WTC11 (cell line): ENCODE measurements around the gene ARRDC1. TPM values are rescaled to one million over a fixed set of nuclear protein-coding genes. Genes with fewer than 3 reads are reported as not detected.

Experiments used
- ATAC-seq: fragments of 200-7000 bp; cut with Tn5 transposase; 2 replicates; pipeline ENCODE4 v1.10.0; 2021; ENCODE audit warnings: mild to moderate bottlenecking, moderate library complexity
- CTCF ChIA-PET: fragments of 300-600 bp; sonication (Branson Sonifier 250); formaldehyde crosslinking; loops from one replicate; lab custom pipeline; 2021; ENCODE audit warnings: antibody characterized with exemption; lab: Charles Lee
- POLR2A ChIA-PET: fragments of 350-600 bp; sonication (Branson Sonifier 250); formaldehyde crosslinking; loops from one replicate; lab custom pipeline; 2021; ENCODE audit warnings: antibody characterized with exemption; lab: Charles Lee
- DNase-seq: peaks from one replicate; pipeline ENCODE4 v3.0.0; 2021; ENCODE audit warnings: low spot score
- H3K27ac Mint-ChIP-seq: 2 replicates; pipeline ENCODE4 v1.8.0; 2021; ENCODE audit warnings: mixed read lengths
- H3K27me3 Mint-ChIP-seq: 2 replicates; pipeline ENCODE4 v1.8.0; 2021; ENCODE audit warnings: low read depth, mild to moderate bottlenecking, moderate library complexity, mixed read lengths
- H3K36me3 Mint-ChIP-seq: 2 replicates; pipeline ENCODE4 v1.8.0; 2021; ENCODE audit warnings: mixed read lengths
- H3K4me1 Mint-ChIP-seq: 2 replicates; pipeline ENCODE4 v1.8.0; 2022; ENCODE audit warnings: mixed read lengths
- H3K4me3 Mint-ChIP-seq: 2 replicates; pipeline ENCODE4 v1.8.0; 2021; ENCODE audit warnings: mild to moderate bottlenecking, moderate library complexity, mixed read lengths
- H3K9me3 Mint-ChIP-seq: 2 replicates; pipeline ENCODE4 v1.8.0; 2021; ENCODE audit warnings: mixed read lengths
- AR ChIP-seq: fragments of 250-450 bp; sonication (Bioruptor Pico); IDR thresholded peaks from 2 replicates; pipeline ENCODE4 v1.9.0; 2021; ENCODE audit warnings: mild to moderate bottlenecking
- CDX4 ChIP-seq: fragments of 250-450 bp; sonication (Bioruptor Pico); IDR thresholded peaks from 2 replicates; pipeline ENCODE4 v1.9.0; 2021; ENCODE audit warnings: moderate library complexity, mild to moderate bottlenecking, inconsistent platforms, borderline replicate concordance
- E2F5 ChIP-seq: sonication (generic); formaldehyde crosslinking; IDR thresholded peaks from 2 replicates; pipeline ENCODE4 v1.8.1; 2022; ENCODE audit warnings: mild to moderate bottlenecking, moderate library complexity, missing genetic modification reagents
- ERG ChIP-seq: fragments of 250-450 bp; sonication (Bioruptor Pico); IDR thresholded peaks from 2 replicates; pipeline ENCODE4 v1.8.0; 2021; ENCODE audit warnings: mild to moderate bottlenecking
- FOXJ3 ChIP-seq: sonication (generic); formaldehyde crosslinking; IDR thresholded peaks from 2 replicates; pipeline ENCODE4 v1.9.0; 2021; ENCODE audit warnings: missing genetic modification reagents, mild to moderate bottlenecking, borderline replicate concordance
- IRF1 ChIP-seq: sonication (generic); formaldehyde crosslinking; IDR thresholded peaks from 2 replicates; pipeline ENCODE4 v1.8.0; 2023; ENCODE audit warnings: missing genetic modification reagents
- IRF2 ChIP-seq: sonication (generic); formaldehyde crosslinking; IDR thresholded peaks from 2 replicates; pipeline ENCODE4 v1.8.0; 2022; ENCODE audit warnings: low read depth, missing genetic modification reagents, borderline replicate concordance
- KAT7 ChIP-seq: sonication (generic); formaldehyde crosslinking; IDR thresholded peaks from 2 replicates; pipeline ENCODE4 v1.8.1; 2023; ENCODE audit warnings: missing genetic modification reagents, mild to moderate bottlenecking, borderline replicate concordance
- MXD4 ChIP-seq: fragments of 250-450 bp; sonication (Bioruptor Pico); IDR thresholded peaks from 2 replicates; pipeline ENCODE4 v1.8.0; 2021; ENCODE audit warnings: mild to moderate bottlenecking, moderate library complexity, borderline replicate concordance
- NFYB ChIP-seq: sonication (generic); formaldehyde crosslinking; conservative IDR thresholded peaks from 2 replicates; pipeline ENCODE4 v1.8.0; 2022; ENCODE audit warnings: low read depth, missing genetic modification reagents
- RELA ChIP-seq: sonication (generic); formaldehyde crosslinking; IDR thresholded peaks from 2 replicates; pipeline ENCODE4 v1.8.1; 2022; ENCODE audit warnings: missing genetic modification reagents, mild to moderate bottlenecking, borderline replicate concordance
- RORB ChIP-seq: fragments of 250-450 bp; sonication (Bioruptor Pico); IDR thresholded peaks from 2 replicates; pipeline ENCODE4 v1.9.0; 2021; ENCODE audit warnings: mild to moderate bottlenecking
- ZNF219 ChIP-seq: sonication (generic); formaldehyde crosslinking; IDR thresholded peaks from 2 replicates; pipeline ENCODE4 v1.8.0; 2023; ENCODE audit warnings: missing genetic modification reagents, mild to moderate bottlenecking, borderline replicate concordance
- ZNF425 ChIP-seq: fragments of 250-450 bp; sonication (Bioruptor Pico); conservative IDR thresholded peaks from 2 replicates; pipeline ENCODE4 v1.9.0; 2021; ENCODE audit warnings: mild to moderate bottlenecking
- ZNF512 ChIP-seq: sonication (generic); formaldehyde crosslinking; IDR thresholded peaks from 2 replicates; pipeline ENCODE4 v1.8.1; 2022; ENCODE audit warnings: missing genetic modification reagents, borderline replicate concordance
- ZSCAN18 ChIP-seq: fragments of 250-450 bp; sonication (Bioruptor Pico); IDR thresholded peaks from 2 replicates; pipeline ENCODE4 v2.1.2; 2022; ENCODE audit warnings: mild to moderate bottlenecking, moderate library complexity
- total RNA-seq: library from RNA; stranded (reverse); gene quantifications from 3 replicates; pipeline ENCODE4 v1.2.3, GENCODE V29; 2021

Gene ARRDC1
- total RNA-seq, 1 experiment from 2014 or later: 41.3 TPM

- no peak overlapping the region for H3K4me3 Mint-ChIP-seq
- peaks cover 56% of the 10 kb centered on the region for H3K4me1 Mint-ChIP-seq
- H3K27me3 Mint-ChIP-seq: no peaks in the 10 kb centered on the region
- no peak overlapping the region for H3K27ac Mint-ChIP-seq
- ChIA-PET POLR2A (no interaction called here), CTCF (interaction anchor here (0.6 to 2.2 kb wide), 2 partner anchors 43 to 44 kb away, joined by 3 to 8 read pairs; no protein-coding TSS in a partner anchor)
- no peak for ATAC-seq
- H3K36me3 Mint-ChIP-seq: no peaks in the 10 kb centered on the region
- TF ChIP-seq IRF2: no peak
- no peak for TF ChIP-seq ZNF219 (CRISPR knock-in tag)
- TF ChIP-seq RORB (CRISPR knock-in tag): no peak
- TF ChIP-seq NFYB: no peak
- TF ChIP-seq ZNF425: no peak
- no peak for TF ChIP-seq AR (CRISPR knock-in tag)
- no peak for TF ChIP-seq FOXJ3 (CRISPR knock-in tag)
- TF ChIP-seq ZNF512 (CRISPR knock-in tag): no peak
- TF ChIP-seq CDX4 (CRISPR knock-in tag): no peak
- no peak for TF ChIP-seq MXD4 (CRISPR knock-in tag)
- no peak for TF ChIP-seq E2F5 (CRISPR knock-in tag)
- TF ChIP-seq ZSCAN18 (CRISPR knock-in tag): no peak
- DNase-seq: no peak
- no peaks in the 10 kb centered on the region for H3K9me3 Mint-ChIP-seq
These were observed 24.6 kb downstream of the ARRDC1 start for GRCh38 chr9:137630126-137630525.

- Mint-ChIP-seq H3K36me3 (no peaks in the 10 kb centered on the region), H3K9me3 (no peaks in the 10 kb centered on the region), H3K4me1 (peaks cover 50% of the 10 kb centered on the region), H3K27me3 (no peaks in the 10 kb centered on the region), H3K4me3 (no peak overlapping the region), H3K27ac (peak overlapping the region; percentile 5; the same call in 1 of the 2 replicates)
- TF ChIP-seq IRF1 (no peak), FOXJ3 (CRISPR knock-in tag) (no peak), KAT7 (CRISPR knock-in tag) (no peak), RELA (CRISPR knock-in tag) (no peak), ERG (CRISPR knock-in tag) (no peak)
- DNase-seq (no peak), ATAC-seq (no peak)
- CTCF ChIA-PET: no interaction called here
- POLR2A ChIA-PET: no interaction called here
These were observed 25.2 kb downstream of the ARRDC1 start for GRCh38 chr9:137630679-137631078.
